Effector memory CD4-positive, alpha-beta T cell (primary cell): Measurements from ENCODE around the gene CD52.

Experiments
- DNase-seq, 3 donors: peaks; one replicate each; pipeline ENCODE4 v3.0.0-alpha.2; 2020
- H3K27ac ChIP-seq: 2 replicates; pipeline ENCODE4 v1.7.0; 2013; ENCODE audit warnings: mild to moderate bottlenecking, low read length, moderate library complexity; ENCODE audit not compliant: insufficient read depth, poor library complexity, severe bottlenecking
- H3K27me3 ChIP-seq: replicated peaks from 2 replicates; pipeline ENCODE4 v1.7.0; 2013; ENCODE audit warnings: mild to moderate bottlenecking, low read length; ENCODE audit not compliant: insufficient read depth, control insufficient read depth, poor library complexity, severe bottlenecking
- H3K36me3 ChIP-seq: 2 replicates; pipeline ENCODE4 v1.7.0; 2013; ENCODE audit warnings: mild to moderate bottlenecking, low read length, moderate library complexity; ENCODE audit not compliant: control insufficient read depth, insufficient read depth
- H3K4me1 ChIP-seq: 2 replicates; pipeline ENCODE4 v1.7.0; 2013; ENCODE audit warnings: low read length, mild to moderate bottlenecking; ENCODE audit not compliant: control insufficient read depth, insufficient read depth, poor library complexity, severe bottlenecking
- H3K4me3 ChIP-seq: 2 replicates; pipeline ENCODE4 v1.7.0; 2013; ENCODE audit warnings: low read length, low read depth, mild to moderate bottlenecking; ENCODE audit not compliant: insufficient read depth, poor library complexity, severe bottlenecking
- H3K9me3 ChIP-seq: 2 replicates; pipeline ENCODE4 v1.7.0; 2013; ENCODE audit warnings: mild to moderate bottlenecking, low read length, moderate library complexity; ENCODE audit not compliant: control insufficient read depth

The CD52 gene

GRCh38 chr1:26354972-26355371, 37.2 kb downstream of the CD52 start:
- Histone ChIP-seq H3K4me3 (no peak overlapping the region), H3K9me3 (no peaks in the 10 kb centered on the region), H3K4me1 (peaks cover 17% of the 10 kb centered on the region), H3K27ac (no peak overlapping the region), H3K36me3 (no peaks in the 10 kb centered on the region), H3K27me3 (peaks cover under 1% of the 10 kb centered on the region)
- DNase-seq: no peak

GRCh38 chr1:26356106-26356505, 38.3 kb downstream of the CD52 start:
- H3K36me3 ChIP-seq: no peaks in the 10 kb centered on the region
- no peak overlapping the region for H3K4me3 ChIP-seq
- DNase-seq: no peak
- no peak overlapping the region for H3K27ac ChIP-seq
- peaks cover 26% of the 10 kb centered on the region for H3K4me1 ChIP-seq
- H3K9me3 ChIP-seq: no peaks in the 10 kb centered on the region
- peaks cover 3% of the 10 kb centered on the region for H3K27me3 ChIP-seq

GRCh38 chr1:26357121-26357602, 39.4 kb downstream of the CD52 start:
- peaks cover 26% of the 10 kb centered on the region for H3K4me1 ChIP-seq
- no peak for DNase-seq

GRCh38 chr1:26358411-26359384, 40.9 kb downstream of the CD52 start:
- peak overlapping the region; percentile 0 for H3K27ac ChIP-seq
- peaks cover 37% of the 10 kb centered on the region for H3K4me1 ChIP-seq
- H3K9me3 ChIP-seq: no peaks in the 10 kb centered on the region
- peak; percentile 68 to 82 (median 70) for DNase-seq
- peaks cover 3% of the 10 kb centered on the region for H3K27me3 ChIP-seq
- no peaks in the 10 kb centered on the region for H3K36me3 ChIP-seq
- H3K4me3 ChIP-seq: no peak overlapping the region

More at GRCh38 chr1:26357121-26357602, 39.4 kb downstream of the CD52 start:
- Histone ChIP-seq H3K27ac (no peak overlapping the region), H3K36me3 (no peaks in the 10 kb centered on the region), H3K27me3 (peaks cover 3% of the 10 kb centered on the region), H3K4me3 (no peak overlapping the region), H3K9me3 (no peaks in the 10 kb centered on the region)

- H3K4me1 ChIP-seq: peaks cover 40% of the 10 kb centered on the region
- H3K36me3 ChIP-seq: no peaks in the 10 kb centered on the region
- peak overlapping the region; percentile 57 for H3K4me3 ChIP-seq
- H3K9me3 ChIP-seq: no peaks in the 10 kb centered on the region
- peak overlapping the region; percentile 35 for H3K27ac ChIP-seq
- peak; percentile 40 to 70 (median 43) for DNase-seq
- peaks cover 3% of the 10 kb centered on the region for H3K27me3 ChIP-seq
Observed at GRCh38 chr1:26359981-26360806, 42.4 kb downstream of the CD52 start.

- Histone ChIP-seq H3K36me3 (no peaks in the 10 kb centered on the region), H3K4me1 (peaks cover 40% of the 10 kb centered on the region), H3K27ac (no peak overlapping the region), H3K4me3 (peak overlapping the region; percentile 57), H3K9me3 (no peaks in the 10 kb centered on the region), H3K27me3 (peaks cover 3% of the 10 kb centered on the region)
- no peak for DNase-seq
Observed at GRCh38 chr1:26360807-26361604, 43.2 kb downstream of the CD52 start.

- peaks cover 3% of the 10 kb centered on the region for H3K27me3 ChIP-seq
Observed at GRCh38 chr1:26361605-26362122, 43.9 kb downstream of the CD52 start.

GRCh38 chr1:26362331-26362730, 44.6 kb downstream of the CD52 start:
- Histone ChIP-seq H3K27ac (no peak overlapping the region), H3K9me3 (no peaks in the 10 kb centered on the region), H3K36me3 (no peaks in the 10 kb centered on the region), H3K4me3 (no peak overlapping the region), H3K4me1 (peaks cover 40% of the 10 kb centered on the region), H3K27me3 (peaks cover 3% of the 10 kb centered on the region)
- no peak for DNase-seq

More at GRCh38 chr1:26361605-26362122, 43.9 kb downstream of the CD52 start:
- H3K4me3 ChIP-seq: no peak overlapping the region
- H3K9me3 ChIP-seq: no peaks in the 10 kb centered on the region
- H3K36me3 ChIP-seq: no peaks in the 10 kb centered on the region
- no peak for DNase-seq
- no peak overlapping the region for H3K27ac ChIP-seq
- peaks cover 40% of the 10 kb centered on the region for H3K4me1 ChIP-seq
